ENCODE data around the gene HMGN2.
"Not testable (repeated sequence)": the region's sequence is repeated elsewhere in the genome, so short reads cannot be mapped to it uniquely, and the experiment has no call there.

The HMGN2 gene

DNA sequence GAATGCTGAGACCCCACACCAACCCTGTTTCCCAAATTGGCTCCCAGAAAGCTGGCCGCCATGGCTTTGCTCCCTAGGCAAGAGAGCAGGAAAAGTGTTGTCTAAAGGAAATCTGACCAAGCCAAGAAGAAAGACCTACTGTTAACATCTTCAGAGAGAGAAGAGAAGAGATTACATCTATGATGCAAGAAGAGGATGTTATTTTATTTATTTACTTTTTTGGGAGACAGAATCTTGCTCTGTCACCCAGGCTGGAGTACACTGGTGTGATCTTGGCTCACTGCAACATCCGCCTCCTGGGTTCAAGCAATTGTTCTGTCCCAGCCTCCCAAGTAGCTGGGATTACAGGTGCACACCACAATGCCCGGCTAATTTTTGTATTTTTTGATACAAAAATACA lies 21.7 kb downstream of the HMGN2 start:
- Mint-ChIP-seq H3K27me3 (no peaks in the 10 kb centered on the region), H3K27ac (peak overlapping the region; percentile 17), H3K4me3 (no peak overlapping the region), H3K36me3 (no peaks in the 10 kb centered on the region), H3K9me3 (no peaks in the 10 kb centered on the region), H3K4me1 (peaks cover 7% of the 10 kb centered on the region)
- no peak for ATAC-seq (ENCODE audit: low read depth)
- no peak for DNase-seq (ENCODE audit: low spot score in 2 of 2)

GRCh38 chr1:26496861-26497260 lies 24.6 kb downstream of the HMGN2 start:
- no peak for DNase-seq (ENCODE audit: low spot score in 2 of 2)
- H3K36me3 Mint-ChIP-seq, result no peaks in the 10 kb centered on the region
- H3K4me3 Mint-ChIP-seq, result no peak overlapping the region
- no peak for ATAC-seq (ENCODE audit: low read depth)
- peaks cover 9% of the 10 kb centered on the region for H3K4me1 Mint-ChIP-seq
- H3K27ac Mint-ChIP-seq, result no peak overlapping the region
- no peaks in the 10 kb centered on the region for H3K27me3 Mint-ChIP-seq
- no peaks in the 10 kb centered on the region for H3K9me3 Mint-ChIP-seq

GRCh38 chr1:26498894-26499293 lies 26.7 kb downstream of the HMGN2 start:
- no peak overlapping the region for H3K27ac Mint-ChIP-seq
- peaks cover 4% of the 10 kb centered on the region for H3K4me1 Mint-ChIP-seq
- H3K27me3 Mint-ChIP-seq, result no peaks in the 10 kb centered on the region
- no peaks in the 10 kb centered on the region for H3K9me3 Mint-ChIP-seq
- H3K36me3 Mint-ChIP-seq, result no peaks in the 10 kb centered on the region
- H3K4me3 Mint-ChIP-seq, result peak overlapping the region; percentile 56
- ATAC-seq (ENCODE audit: low read depth) (no peak), DNase-seq (ENCODE audit: low spot score in 2 of 2) (no peak)

GRCh38 chr1:26500488-26501175 lies 28.4 kb downstream of the HMGN2 start:
- DNase-seq (ENCODE audit: low spot score in 2 of 2), result peak; percentile 92 to 94
- Mint-ChIP-seq H3K27me3 (no peaks in the 10 kb centered on the region), H3K27ac (peak overlapping the region; percentile 96), H3K9me3 (no peaks in the 10 kb centered on the region), H3K36me3 (no peaks in the 10 kb centered on the region), H3K4me1 (peaks cover 4% of the 10 kb centered on the region), H3K4me3 (peak overlapping the region; percentile 92)
- peak; percentile 79 for ATAC-seq (ENCODE audit: low read depth)

- H3K27me3 Mint-ChIP-seq; H3K27ac Mint-ChIP-seq; H3K9me3 Mint-ChIP-seq; H3K4me1 Mint-ChIP-seq; ATAC-seq (ENCODE audit: low read depth); H3K36me3 Mint-ChIP-seq; H3K4me3 Mint-ChIP-seq; DNase-seq (ENCODE audit: low spot score in 2 of 2): not testable (repeated sequence)
These were observed 38.5 kb downstream of the HMGN2 start for GRCh38 chr1:26510711-26511110.

DNA sequence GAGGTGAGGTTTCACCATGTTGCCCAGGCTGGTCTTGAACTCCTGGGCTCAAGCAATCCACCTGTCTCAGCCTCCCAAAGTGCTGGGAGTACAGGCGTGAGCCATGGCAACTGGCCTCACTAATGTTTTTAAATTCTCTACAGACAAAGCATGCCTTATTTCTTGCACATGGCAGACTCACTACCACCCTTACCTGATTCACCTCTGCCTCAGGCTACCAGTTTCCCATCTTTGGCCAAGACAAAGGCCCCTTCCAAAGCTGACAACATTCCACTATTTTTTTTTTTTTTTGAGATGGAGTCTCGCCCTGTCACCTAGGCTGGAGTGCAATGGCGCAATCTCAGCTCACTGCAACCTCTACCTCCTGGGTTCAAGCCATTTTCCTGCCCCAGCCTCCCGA lies 43.6 kb downstream of the HMGN2 start:
- not testable (repeated sequence) for H3K27ac Mint-ChIP-seq; H3K9me3 Mint-ChIP-seq; H3K4me1 Mint-ChIP-seq; DNase-seq (ENCODE audit: low spot score in 2 of 2); H3K27me3 Mint-ChIP-seq; ATAC-seq (ENCODE audit: low read depth); H3K36me3 Mint-ChIP-seq; H3K4me3 Mint-ChIP-seq

DNA sequence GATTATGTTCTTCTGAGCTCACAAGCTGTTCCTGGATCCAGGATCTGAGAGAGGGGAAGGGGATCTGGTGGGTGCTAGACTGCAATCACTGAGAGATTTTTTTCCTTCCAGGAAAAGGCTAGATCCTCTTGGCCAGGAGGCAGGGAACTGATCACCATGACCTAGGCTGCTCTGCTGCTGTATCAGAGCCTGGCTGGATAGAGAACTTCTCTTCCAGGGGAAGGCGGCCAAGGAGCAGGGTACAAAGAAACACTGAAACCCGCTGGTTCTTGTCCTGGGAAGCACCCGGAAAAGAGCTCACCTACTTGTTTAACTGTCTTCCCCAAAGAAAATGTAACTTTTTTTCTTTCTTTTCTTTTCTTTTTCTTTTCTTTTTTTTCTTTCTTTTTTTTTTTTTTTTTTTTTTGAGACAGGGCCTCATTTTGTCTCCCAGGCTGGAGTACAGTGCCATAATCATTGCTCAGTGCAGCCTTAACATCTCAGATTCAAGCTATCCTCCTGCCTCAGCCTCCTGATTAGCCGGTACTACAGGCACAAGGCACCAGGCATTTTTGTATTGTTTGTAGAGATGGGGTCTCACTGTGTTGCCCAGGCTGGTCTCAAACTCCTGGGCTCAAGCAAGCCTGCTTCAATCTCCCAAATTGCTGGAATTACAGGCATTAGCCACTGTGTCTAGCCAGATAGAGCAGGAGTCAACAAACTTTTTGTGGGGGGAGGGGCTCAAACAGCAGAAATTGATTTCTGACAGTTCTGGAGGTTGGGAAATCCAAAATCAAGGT lies 44.9 kb downstream of the HMGN2 start:
- Mint-ChIP-seq H3K4me3 (no peak overlapping the region), H3K36me3 (no peaks in the 10 kb centered on the region), H3K9me3 (no peaks in the 10 kb centered on the region), H3K27me3 (no peaks in the 10 kb centered on the region), H3K4me1 (no peaks in the 10 kb centered on the region), H3K27ac (no peak overlapping the region)
- ATAC-seq (ENCODE audit: low read depth), result no peak
- no peak for DNase-seq (ENCODE audit: low spot score in 2 of 2)

DNA sequence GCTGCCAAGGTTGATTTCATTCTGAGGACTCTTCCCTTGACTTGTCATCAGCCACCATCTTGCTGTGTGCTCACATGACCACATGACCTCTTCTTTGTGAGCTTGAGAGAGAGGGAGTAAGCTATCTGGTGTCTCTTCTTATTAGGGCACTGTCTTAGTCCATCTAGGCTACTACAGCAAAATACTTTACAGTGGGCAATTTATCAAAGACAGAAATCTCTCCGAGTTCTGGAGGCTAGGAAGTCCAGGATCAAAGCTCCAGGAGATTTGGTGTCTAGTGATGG lies 45.5 kb downstream of the HMGN2 start:
- ATAC-seq (ENCODE audit: low read depth), result no peak
- no peak for DNase-seq (ENCODE audit: low spot score in 2 of 2)
- Mint-ChIP-seq H3K36me3 (no peaks in the 10 kb centered on the region), H3K27ac (no peak overlapping the region), H3K27me3 (no peaks in the 10 kb centered on the region), H3K9me3 (no peaks in the 10 kb centered on the region), H3K4me1 (no peaks in the 10 kb centered on the region), H3K4me3 (no peak overlapping the region)

DNA sequence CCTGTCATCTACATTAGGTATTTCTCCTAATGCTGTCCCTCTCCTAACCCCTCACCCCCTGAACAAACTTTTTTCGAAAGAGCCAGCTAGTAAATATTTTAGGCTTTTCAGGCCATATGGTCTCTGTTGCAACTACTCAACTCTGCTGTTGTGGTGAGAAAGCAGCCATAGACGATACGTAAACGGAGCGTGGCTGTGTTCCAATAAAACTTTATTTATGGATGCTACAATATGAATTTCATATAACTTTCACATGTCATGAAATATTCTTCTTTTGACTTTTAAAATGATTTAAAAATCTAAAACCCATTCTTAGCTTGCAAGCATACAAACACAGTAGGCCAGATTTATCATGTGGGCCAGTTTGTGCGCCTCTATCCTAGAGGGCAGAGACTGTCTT lies 46.1 kb downstream of the HMGN2 start:
- no peak for ATAC-seq (ENCODE audit: low read depth)

GRCh38 chr1:26520339-26520738 lies 48.1 kb downstream of the HMGN2 start:
- Mint-ChIP-seq H3K4me3 (no peak overlapping the region), H3K36me3 (no peaks in the 10 kb centered on the region), H3K27me3 (peaks cover 4% of the 10 kb centered on the region), H3K4me1 (no peaks in the 10 kb centered on the region), H3K27ac (no peak overlapping the region), H3K9me3 (no peaks in the 10 kb centered on the region)
- no peak for ATAC-seq (ENCODE audit: low read depth)
- DNase-seq (ENCODE audit: low spot score in 2 of 2), result no peak

More for the DNA sequence above, 46.1 kb downstream of the HMGN2 start:
- Mint-ChIP-seq H3K27me3 (no peaks in the 10 kb centered on the region), H3K36me3 (no peaks in the 10 kb centered on the region), H3K27ac (no peak overlapping the region), H3K9me3 (no peaks in the 10 kb centered on the region), H3K4me1 (no peaks in the 10 kb centered on the region), H3K4me3 (no peak overlapping the region)
- no peak for DNase-seq (ENCODE audit: low spot score in 2 of 2)

DNA sequence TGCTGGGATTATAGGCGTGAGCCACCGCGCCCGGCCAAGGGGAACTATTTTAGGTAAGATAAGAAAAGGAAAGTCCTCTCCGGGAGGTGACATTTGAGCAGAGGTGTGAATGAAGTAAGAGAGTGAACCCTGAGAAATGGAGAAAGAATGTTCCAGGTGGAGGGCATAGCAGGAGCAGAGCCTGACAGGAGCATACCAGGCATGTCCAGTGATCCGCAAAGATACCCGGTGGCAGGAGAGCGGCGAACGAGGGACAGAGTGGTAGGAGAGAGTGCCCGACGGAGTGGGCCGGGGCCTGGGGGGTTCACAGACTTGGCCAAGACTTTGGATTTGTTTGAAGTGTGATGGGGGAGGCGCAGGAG lies 49.4 kb downstream of the HMGN2 start:
- Mint-ChIP-seq H3K4me1 (no peaks in the 10 kb centered on the region), H3K27me3 (peaks cover 4% of the 10 kb centered on the region), H3K36me3 (no peaks in the 10 kb centered on the region), H3K4me3 (no peak overlapping the region), H3K9me3 (no peaks in the 10 kb centered on the region), H3K27ac (no peak overlapping the region)
- no peak for ATAC-seq (ENCODE audit: low read depth)
- DNase-seq (ENCODE audit: low spot score in 2 of 2), result no peak

DNA sequence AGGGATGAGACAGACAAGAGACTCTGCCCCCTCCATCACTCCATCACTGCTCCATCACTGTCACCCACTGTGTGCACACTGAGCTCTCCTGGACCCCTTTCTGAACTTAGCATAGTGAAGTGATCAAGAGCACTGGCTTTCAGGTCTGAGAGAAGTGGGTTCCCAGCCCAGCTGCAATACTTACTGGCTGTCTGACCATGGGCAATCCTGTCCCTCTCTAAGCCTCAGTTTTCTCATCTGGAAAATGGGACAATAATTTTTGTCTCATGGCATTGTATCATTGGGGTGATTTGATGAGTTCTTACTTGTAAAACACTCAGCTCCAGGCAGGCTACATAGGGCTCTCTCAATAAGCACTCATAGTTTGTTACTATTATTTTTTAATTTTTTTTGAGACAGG lies 49.8 kb downstream of the HMGN2 start:
- no peak overlapping the region for H3K4me3 Mint-ChIP-seq
- H3K27me3 Mint-ChIP-seq, result peaks cover 4% of the 10 kb centered on the region

DNA sequence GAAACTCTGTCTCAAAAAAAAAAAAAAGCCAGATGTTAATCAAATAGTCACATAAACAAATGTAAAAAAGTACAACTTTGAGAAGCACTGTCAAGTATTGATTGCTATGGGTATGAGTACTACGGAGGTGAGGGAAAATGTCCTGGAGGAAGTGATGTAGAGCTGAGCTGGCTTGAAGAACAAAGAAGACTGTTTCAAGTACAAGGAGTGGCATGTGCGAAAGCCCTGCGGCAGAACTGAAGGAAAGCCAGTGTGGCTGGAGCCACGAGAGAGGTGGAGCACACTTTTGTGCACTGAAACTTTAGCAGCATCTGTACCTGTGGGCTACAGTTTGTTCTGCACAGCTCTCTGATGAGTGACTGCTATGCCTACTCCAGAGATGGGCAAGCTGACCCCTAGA lies 51.9 kb downstream of the HMGN2 start:
- Mint-ChIP-seq H3K4me3 (no peak overlapping the region), H3K36me3 (no peaks in the 10 kb centered on the region), H3K9me3 (no peaks in the 10 kb centered on the region), H3K27ac (no peak overlapping the region), H3K4me1 (peaks cover 2% of the 10 kb centered on the region), H3K27me3 (peaks cover 4% of the 10 kb centered on the region)
- ATAC-seq (ENCODE audit: low read depth) (no peak), DNase-seq (ENCODE audit: low spot score in 2 of 2) (no peak)

More for the DNA sequence above, 49.8 kb downstream of the HMGN2 start:
- Mint-ChIP-seq H3K9me3 (no peaks in the 10 kb centered on the region), H3K36me3 (no peaks in the 10 kb centered on the region), H3K4me1 (no peaks in the 10 kb centered on the region), H3K27ac (peak overlapping the region; percentile 62)
- ATAC-seq (ENCODE audit: low read depth), result no peak
- no peak for DNase-seq (ENCODE audit: low spot score in 2 of 2)
